ENCODE measurements around the gene TBXA2R.

Gene TBXA2R

DNA sequence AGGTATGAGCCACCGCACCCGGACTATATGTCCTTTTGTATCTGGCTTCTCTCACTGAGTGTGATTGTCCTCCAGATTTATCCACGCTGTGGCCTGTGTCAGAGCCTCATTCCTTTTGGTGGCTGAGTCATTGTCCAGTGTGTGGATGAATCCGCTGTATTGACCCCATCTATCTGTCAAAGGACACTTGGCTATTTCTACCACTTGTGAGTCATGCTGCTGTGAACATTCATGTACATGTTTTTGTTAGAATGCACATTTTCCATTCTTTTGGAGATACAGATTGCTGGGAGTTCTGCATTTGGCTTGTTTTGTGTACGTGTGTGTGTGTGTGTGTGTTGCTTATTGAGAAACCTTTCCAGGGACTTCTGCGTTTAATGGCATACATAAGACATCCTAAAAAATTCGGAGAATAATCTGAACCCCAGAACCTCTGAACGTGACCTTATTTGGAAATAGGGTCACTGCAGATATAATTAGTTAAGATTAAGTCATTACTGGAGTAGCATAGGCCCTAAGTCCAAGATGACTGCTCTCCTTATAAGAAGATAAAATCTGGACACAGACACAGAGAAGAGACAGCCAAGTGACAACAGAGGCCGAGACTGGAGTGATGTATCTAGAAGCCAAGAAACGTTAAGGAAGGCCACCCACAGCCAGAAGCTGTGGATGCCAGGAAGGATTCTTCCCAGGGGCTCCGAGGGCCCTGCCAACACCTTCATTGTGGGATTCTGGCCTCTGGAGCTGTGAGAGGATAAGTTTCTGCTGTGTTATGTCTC is 26.3 kb downstream of the TBXA2R start:
- no peak overlapping the region for H3K27ac ChIP-seq (ENCODE audit: poor library complexity, severe bottlenecking)
- TF ChIP-seq, protein P1, sequence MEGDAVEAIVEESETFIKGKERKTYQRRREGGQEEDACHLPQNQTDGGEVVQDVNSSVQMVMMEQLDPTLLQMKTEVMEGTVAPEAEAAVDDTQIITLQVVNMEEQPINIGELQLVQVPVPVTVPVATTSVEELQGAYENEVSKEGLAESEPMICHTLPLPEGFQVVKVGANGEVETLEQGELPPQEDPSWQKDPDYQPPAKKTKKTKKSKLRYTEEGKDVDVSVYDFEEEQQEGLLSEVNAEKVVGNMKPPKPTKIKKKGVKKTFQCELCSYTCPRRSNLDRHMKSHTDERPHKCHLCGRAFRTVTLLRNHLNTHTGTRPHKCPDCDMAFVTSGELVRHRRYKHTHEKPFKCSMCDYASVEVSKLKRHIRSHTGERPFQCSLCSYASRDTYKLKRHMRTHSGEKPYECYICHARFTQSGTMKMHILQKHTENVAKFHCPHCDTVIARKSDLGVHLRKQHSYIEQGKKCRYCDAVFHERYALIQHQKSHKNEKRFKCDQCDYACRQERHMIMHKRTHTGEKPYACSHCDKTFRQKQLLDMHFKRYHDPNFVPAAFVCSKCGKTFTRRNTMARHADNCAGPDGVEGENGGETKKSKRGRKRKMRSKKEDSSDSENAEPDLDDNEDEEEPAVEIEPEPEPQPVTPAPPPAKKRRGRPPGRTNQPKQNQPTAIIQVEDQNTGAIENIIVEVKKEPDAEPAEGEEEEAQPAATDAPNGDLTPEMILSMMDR (IDR thresholded peaks at IDR 0.05; ENCODE audit: poor library complexity, severe bottlenecking), result no peak
- H3K4me1 ChIP-seq (ENCODE audit: insufficient read depth, poor library complexity, severe bottlenecking), result no peaks in the 10 kb centered on the region
- H3K27me3 ChIP-seq (ENCODE audit: insufficient read depth, poor library complexity, severe bottlenecking), result peaks cover 7% of the 10 kb centered on the region
- DNase-seq (ENCODE audit: low spot score) (no peak), ATAC-seq (ENCODE audit: low read depth) (peak; percentile 47; the same call in 2 of the 3 replicates)
- H3K36me3 ChIP-seq (ENCODE audit: low read depth), result peaks cover 3% of the 10 kb centered on the region
- no peaks in the 10 kb centered on the region for H3K9me3 ChIP-seq (ENCODE audit: severe bottlenecking)
- no peak overlapping the region for H3K4me3 ChIP-seq (ENCODE audit: severe bottlenecking)

DNA sequence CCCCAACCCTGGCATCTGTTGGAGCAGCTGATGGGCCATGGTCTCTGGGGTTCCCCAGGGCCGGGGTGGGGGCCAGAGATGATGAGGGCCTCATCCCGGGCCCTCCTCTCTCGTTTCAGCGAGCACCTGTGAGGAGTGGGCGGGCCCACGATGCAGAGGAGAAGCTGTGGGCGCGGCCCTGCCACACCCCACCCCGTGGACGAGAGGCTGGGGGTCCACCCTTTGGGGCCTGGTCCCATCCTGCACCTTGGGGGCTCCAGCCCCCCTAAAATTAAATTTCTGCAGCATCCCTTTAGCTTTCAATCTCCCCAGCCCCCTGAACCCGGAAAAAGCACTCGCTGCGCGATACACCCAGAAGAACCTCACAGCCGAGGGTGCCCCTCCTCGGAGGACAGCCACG is 28.3 kb downstream of the TBXA2R start:
- ATAC-seq (ENCODE audit: low read depth), result no peak
- Histone ChIP-seq H3K27me3 (ENCODE audit: insufficient read depth, poor library complexity, severe bottlenecking) (no peaks in the 10 kb centered on the region), H3K36me3 (ENCODE audit: low read depth) (peaks cover 15% of the 10 kb centered on the region), H3K9me3 (ENCODE audit: severe bottlenecking) (no peaks in the 10 kb centered on the region), H3K4me3 (ENCODE audit: severe bottlenecking) (no peak overlapping the region), H3K4me1 (ENCODE audit: insufficient read depth, poor library complexity, severe bottlenecking) (no peaks in the 10 kb centered on the region), H3K27ac (ENCODE audit: poor library complexity, severe bottlenecking) (no peak overlapping the region)
- DNase-seq (ENCODE audit: low spot score), result no peak
- TF ChIP-seq, protein P1 (IDR thresholded peaks at IDR 0.05; ENCODE audit: poor library complexity, severe bottlenecking), result no peak

DNA sequence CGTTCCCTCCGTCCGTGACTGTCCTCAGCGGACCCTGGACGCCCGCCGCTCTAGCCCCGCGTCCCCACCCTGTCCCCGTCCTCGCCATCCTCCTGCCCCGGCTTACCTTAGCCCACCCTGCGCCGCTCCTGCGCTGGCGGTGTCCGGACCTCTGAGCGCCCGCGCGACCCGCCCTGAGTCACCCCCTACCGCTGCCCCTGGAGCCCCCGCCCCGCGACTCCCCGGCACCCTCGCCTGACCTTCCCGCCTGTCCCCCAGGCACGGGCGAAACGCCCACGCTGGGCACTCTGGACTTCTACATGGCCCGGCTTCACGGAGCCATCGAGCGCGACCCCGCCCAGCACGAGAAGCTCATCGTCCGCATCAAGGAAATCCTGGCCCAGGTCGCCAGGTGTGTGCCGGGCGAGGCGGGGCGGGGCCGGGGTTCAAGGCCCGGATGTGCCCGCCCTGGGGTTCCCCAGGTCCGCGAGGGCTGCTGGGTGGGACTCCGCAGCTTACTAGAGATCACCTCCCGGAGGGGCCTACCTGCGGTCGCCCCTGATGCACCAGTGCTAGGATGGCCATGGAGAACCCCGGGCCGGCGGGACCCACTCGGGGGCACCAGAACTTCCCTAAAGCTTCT is 28.8 kb downstream of the TBXA2R start:
- H3K36me3 ChIP-seq (ENCODE audit: low read depth), result peaks cover 15% of the 10 kb centered on the region
- TF ChIP-seq, protein P1 (IDR thresholded peaks at IDR 0.05; ENCODE audit: poor library complexity, severe bottlenecking), result no peak
- no peaks in the 10 kb centered on the region for H3K4me1 ChIP-seq (ENCODE audit: insufficient read depth, poor library complexity, severe bottlenecking)
- H3K27ac ChIP-seq (ENCODE audit: poor library complexity, severe bottlenecking), result no peak overlapping the region
- no peak overlapping the region for H3K4me3 ChIP-seq (ENCODE audit: severe bottlenecking)
- DNase-seq (ENCODE audit: low spot score) (no peak), ATAC-seq (ENCODE audit: low read depth) (no peak)
- no peaks in the 10 kb centered on the region for H3K9me3 ChIP-seq (ENCODE audit: severe bottlenecking)
- no peaks in the 10 kb centered on the region for H3K27me3 ChIP-seq (ENCODE audit: insufficient read depth, poor library complexity, severe bottlenecking)

- peaks cover 15% of the 10 kb centered on the region for H3K36me3 ChIP-seq (ENCODE audit: low read depth)
- H3K4me3 ChIP-seq (ENCODE audit: severe bottlenecking), result no peak overlapping the region
- TF ChIP-seq, protein P1 (IDR thresholded peaks at IDR 0.05; ENCODE audit: poor library complexity, severe bottlenecking), result no peak
- no peak for DNase-seq (ENCODE audit: low spot score)
- H3K27me3 ChIP-seq (ENCODE audit: insufficient read depth, poor library complexity, severe bottlenecking), result no peaks in the 10 kb centered on the region
- H3K4me1 ChIP-seq (ENCODE audit: insufficient read depth, poor library complexity, severe bottlenecking), result peaks cover 2% of the 10 kb centered on the region
- no peaks in the 10 kb centered on the region for H3K9me3 ChIP-seq (ENCODE audit: severe bottlenecking)
- H3K27ac ChIP-seq (ENCODE audit: poor library complexity, severe bottlenecking), result no peak overlapping the region
- ATAC-seq (ENCODE audit: low read depth), result no peak
These were observed 29.8 kb downstream of the TBXA2R start for GRCh38 chr19:3576696-3577443.
